GM18505 (cell line): ENCODE measurements around the gene KNDC1.

Source experiments
- ATAC-seq: cut with Tn5 transposase; IDR thresholded peaks from one replicate; pipeline ENCODE4 v1.9.1; 2021; ENCODE audit not compliant: unreplicated experiment
- POLR2A ChIP-seq: IDR thresholded peaks from 4 replicates; pipeline ENCODE4 v1.6.1; 2011; ENCODE audit warnings: borderline replicate concordance; ENCODE audit not compliant: insufficient read depth, insufficient read length; ENCODE audit errors: extremely low read depth

Gene KNDC1

GRCh38 chr10:133117036-133117687 is 42.9 kb upstream of the KNDC1 start:
- TF ChIP-seq POLR2A = no peak
- no peak for ATAC-seq

GRCh38 chr10:133117688-133118071 is 42.3 kb upstream of the KNDC1 start:
- TF ChIP-seq POLR2A = no peak
- no peak for ATAC-seq

- ATAC-seq = no peak
- TF ChIP-seq POLR2A = no peak
Measured at GRCh38 chr10:133121479-133121878, 38.5 kb upstream of the KNDC1 start.

GRCh38 chr10:133122171-133122935 is 37.7 kb upstream of the KNDC1 start:
- no peak for TF ChIP-seq POLR2A
- no peak for ATAC-seq

- no peak for ATAC-seq
- TF ChIP-seq POLR2A = no peak
Measured at GRCh38 chr10:133123050-133123745, 36.8 kb upstream of the KNDC1 start.

- no peak for ATAC-seq
- no peak for TF ChIP-seq POLR2A
Measured at GRCh38 chr10:133123746-133124356, 36.2 kb upstream of the KNDC1 start.

- no peak for TF ChIP-seq POLR2A
- no peak for ATAC-seq
Measured at GRCh38 chr10:133124357-133125211, 35.4 kb upstream of the KNDC1 start.

GRCh38 chr10:133125901-133126300 is 34.1 kb upstream of the KNDC1 start:
- no peak for ATAC-seq
- no peak for TF ChIP-seq POLR2A

- ATAC-seq = no peak
- TF ChIP-seq POLR2A = no peak
Measured at GRCh38 chr10:133126431-133127290, 33.4 kb upstream of the KNDC1 start.

GRCh38 chr10:133127291-133128125 is 32.5 kb upstream of the KNDC1 start:
- ATAC-seq = no peak
- TF ChIP-seq POLR2A = no peak
